GM12874 (cell line): ENCODE data around the gene CEACAM5.

ENCODE experiments used
- CTCF ChIP-seq: IDR thresholded peaks from 2 replicates; pipeline ENCODE4 v1.5.1; 2011; ENCODE audit warnings: low read depth, mild to moderate bottlenecking, control low read depth, low read length, moderate library complexity; ENCODE audit not compliant: insufficient read depth

The CEACAM5 gene

GRCh38 chr19:41745756-41746155 lies 37.3 kb downstream of the CEACAM5 start:
- no peak for TF ChIP-seq CTCF

GRCh38 chr19:41746593-41747227 lies 38.3 kb downstream of the CEACAM5 start:
- TF ChIP-seq CTCF = peak; percentile 65

DNA sequence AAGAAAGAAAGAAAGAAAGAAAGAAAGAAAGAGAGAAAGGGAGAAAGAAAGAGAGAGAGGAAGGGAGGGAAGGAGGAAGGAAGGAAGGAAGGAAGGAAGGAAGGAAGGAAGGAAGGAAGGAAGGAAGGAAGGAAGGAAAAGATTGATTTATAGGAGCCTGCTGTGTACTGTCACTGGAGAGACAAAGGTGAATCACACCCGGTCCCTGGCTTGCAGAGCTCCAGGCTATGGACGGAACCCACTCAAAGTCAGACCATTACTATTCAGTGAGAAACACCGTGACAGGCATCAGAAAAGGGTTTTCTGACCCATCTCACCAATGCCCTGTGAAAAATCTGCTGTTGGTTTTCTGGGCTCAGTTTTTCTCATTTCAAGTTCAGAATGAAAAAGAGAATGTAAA lies 39.6 kb downstream of the CEACAM5 start:
- no peak for TF ChIP-seq CTCF

DNA sequence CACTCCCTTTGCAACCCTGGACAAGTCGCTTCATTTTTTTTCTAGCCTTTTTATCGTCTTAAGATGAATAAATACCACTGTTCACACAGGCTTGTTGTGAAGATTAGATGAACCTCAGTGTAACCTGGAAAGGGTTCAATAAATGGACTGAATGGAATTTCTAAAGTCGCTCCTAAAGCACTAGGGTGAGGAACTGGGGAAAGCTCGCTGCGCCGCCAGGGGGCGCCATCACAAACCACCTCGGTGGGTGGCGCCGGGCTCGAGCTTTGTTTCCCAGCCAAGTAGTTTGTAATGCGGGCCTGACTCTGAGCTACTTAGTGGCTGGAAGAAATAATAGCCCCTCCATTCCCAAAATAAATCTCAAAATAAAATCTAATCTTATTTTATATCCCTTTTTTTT lies 44.7 kb downstream of the CEACAM5 start:
- peak; percentile 88 for TF ChIP-seq CTCF

- TF ChIP-seq CTCF = peak; percentile 81
These were observed 45.6 kb downstream of the CEACAM5 start for GRCh38 chr19:41753936-41754529.

DNA sequence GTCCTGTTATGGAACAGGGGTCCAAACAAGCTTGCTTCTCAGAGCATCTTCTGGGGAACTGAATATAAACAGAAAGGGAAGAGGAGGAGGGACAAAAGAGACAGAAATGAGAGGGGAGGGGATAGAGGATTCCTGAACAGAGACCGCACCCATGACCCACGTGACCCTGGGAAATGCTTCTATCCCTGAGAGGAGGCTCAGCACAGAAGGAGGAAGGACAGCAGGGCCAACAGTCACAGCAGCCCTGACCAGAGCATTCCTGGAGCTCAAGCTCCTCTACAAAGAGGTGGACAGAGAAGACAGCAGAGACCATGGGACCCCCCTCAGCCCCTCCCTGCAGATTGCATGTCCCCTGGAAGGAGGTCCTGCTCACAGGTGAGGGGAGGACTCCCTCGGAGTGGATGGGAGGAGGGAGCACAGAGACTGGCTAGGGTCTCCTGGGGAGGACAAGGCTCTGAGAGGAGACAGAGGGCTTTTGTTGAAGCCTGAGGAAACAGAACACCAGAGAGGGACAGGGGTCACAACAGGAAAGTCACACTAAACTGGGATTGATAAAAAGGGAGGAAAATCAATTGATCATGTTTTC lies 47.0 kb downstream of the CEACAM5 start, which contains the start of gene CEACAM6:
TSS of gene CEACAM6 (plus strand) at position 203 of the 586 bp plus-strand sequence. CDS start at position 312, 109 bp downstream.
- TF ChIP-seq CTCF = no peak

GRCh38 chr19:41758846-41759245 lies 50.4 kb downstream of the CEACAM5 start:
- no peak for TF ChIP-seq CTCF
